Lung (tissue), 12 donors: ENCODE results near the gene TFDP1. TPM values are rescaled to one million over a fixed set of nuclear protein-coding genes. Genes with fewer than 3 reads are reported as not detected.

Source experiments
- ATAC-seq: fragments of 200-7000 bp; cut with Tn5 transposase; one replicate; pipeline ENCODE4 v1.9.1; 2020; ENCODE audit warnings: moderate number of reproducible peaks; ENCODE audit not compliant: insufficient read depth, low FRiP score
- DNase-seq, 3 donors: peaks; one replicate each; pipeline ENCODE4 v3.0.0-alpha.2; 2013 to 2017
- H3K27ac ChIP-seq, 2 donors: one replicate each; pipeline ENCODE4 v1.5.1; 2013; ENCODE audit warnings: mild to moderate bottlenecking in 2 of 2, moderate library complexity in 2 of 2, control low read depth in 1 of 2, inconsistent platforms in 1 of 2, low read depth in 1 of 2, low read length in 1 of 2
- H3K27me3 ChIP-seq, 3 donors: one replicate each; pipeline ENCODE4 v1.5.1; 2013; ENCODE audit warnings: low read length in 2 of 3; ENCODE audit not compliant: control insufficient read depth in 3 of 3, insufficient read depth in 3 of 3
- H3K36me3 ChIP-seq, 4 donors: one replicate each; pipeline ENCODE4 v1.5.1; 2013; ENCODE audit warnings: low read length in 4 of 4, mild to moderate bottlenecking in 1 of 4, moderate library complexity in 1 of 4; ENCODE audit not compliant: control insufficient read depth in 4 of 4, insufficient read depth in 4 of 4
- H3K4me1 ChIP-seq, 5 donors: one replicate each; pipeline ENCODE4 v1.5.1; 2013; ENCODE audit warnings: low read length in 5 of 5, mild to moderate bottlenecking in 2 of 5, moderate library complexity in 1 of 5; ENCODE audit not compliant: control insufficient read depth in 5 of 5, insufficient read depth in 5 of 5
- H3K4me3 ChIP-seq: one replicate; pipeline ENCODE4 v1.5.1; 2013; ENCODE audit warnings: mild to moderate bottlenecking, control low read depth, moderate library complexity
- H3K9ac ChIP-seq, 2 donors: one replicate each; pipeline ENCODE4 v1.5.1; 2013; ENCODE audit warnings: low read length in 2 of 2, control low read depth in 1 of 2; ENCODE audit not compliant: insufficient read depth in 1 of 2
- H3K9me3 ChIP-seq, 4 donors: one replicate each; pipeline ENCODE4 v1.5.1; 2013; ENCODE audit warnings: low read length in 3 of 4, mild to moderate bottlenecking in 1 of 4, moderate library complexity in 1 of 4; ENCODE audit not compliant: control insufficient read depth in 4 of 4, insufficient read depth in 3 of 4
- CTCF ChIP-seq: IDR thresholded peaks from 2 replicates; pipeline ENCODE4 v1.5.1; 2012; ENCODE audit warnings: mild to moderate bottlenecking; ENCODE audit errors: control extremely low read depth, extremely low read depth
- WGBS, 2 donors: extraction: QIAGEN DNeasy Blood & Tissue Kit; methylation state at CpG; one replicate each; pipeline ENCODE4 v1.1.7; 2013; 5-methylcytosine and 5-hydroxymethylcytosine counted together
- polyA plus RNA-seq, 2 donors: library from polyadenylated mRNA; stranded (reverse); fragments of 200-250 nt; gene quantifications; one replicate each; pipeline ENCODE4 v1.2.1, GENCODE V29; 2013
- total RNA-seq, 2 donors: library from RNA; depleted of rRNA in 1 of 2; stranded (reverse); fragments of >200 nt in 1 of 2; gene quantifications; one replicate each; pipeline ENCODE4 v1.2.1, GENCODE V29; 2014 to 2021
- donor health status: control.
- donor health status: control.
- donor health status: Bipolar disorder and iron deficiency.
- donor health status: healthy.
- donor health status: DM: yes; HTN: yes; CAD: no.

Gene TFDP1
- total and polyA plus RNA-seq, 4 donors, result 19.6 to 44.2 (median 40.3) TPM

- no peak for TF ChIP-seq CTCF
- WGBS, 2 donors, result 96 to 97% methylated on average over 42 of the region's 42 CpGs
- DNase-seq (no peak), ATAC-seq (no peak)
- Histone ChIP-seq H3K9ac (no peak overlapping the region), H3K36me3 (peaks cover 4 to 48% (median 22%) of the 10 kb centered on the region in 4 donors), H3K9me3 (no peaks in the 10 kb centered on the region), H3K4me3 (no peak overlapping the region), H3K27me3 (no peaks in the 10 kb centered on the region), H3K4me1 (no peaks in the 10 kb centered on the region), H3K27ac (no peak overlapping the region)
Measured at GRCh38 chr13:113631341-113632095, 47.0 kb downstream of the TFDP1 start.

- WGBS, 2 donors, result 93 to 96% methylated on average over 37 to 38 of the region's 38 CpGs
- no peak overlapping the region for H3K27ac ChIP-seq
- H3K9ac ChIP-seq, result no peak overlapping the region
- no peaks in the 10 kb centered on the region for H3K9me3 ChIP-seq
- H3K27me3 ChIP-seq, result no peaks in the 10 kb centered on the region
- H3K36me3 ChIP-seq, result peaks cover 14 to 57% (median 27%) of the 10 kb centered on the region in 4 donors
- no peak for TF ChIP-seq CTCF
- no peaks in the 10 kb centered on the region for H3K4me1 ChIP-seq
- H3K4me3 ChIP-seq, result no peak overlapping the region
- no peak for ATAC-seq
- no peak for DNase-seq
Measured at GRCh38 chr13:113632706-113633484, 48.3 kb downstream of the TFDP1 start.

GRCh38 chr13:113633485-113633873, 48.9 kb downstream of the TFDP1 start:
- WGBS, 2 donors, result 97 to 98% methylated on average over 18 of the region's 18 CpGs
- ATAC-seq, result no peak
- H3K9ac ChIP-seq, result no peak overlapping the region

More at GRCh38 chr13:113633485-113633873, 48.9 kb downstream of the TFDP1 start:
- Histone ChIP-seq H3K27me3 (no peaks in the 10 kb centered on the region), H3K27ac (no peak overlapping the region), H3K4me1 (no peaks in the 10 kb centered on the region), H3K36me3 (peaks cover 19 to 62% (median 29%) of the 10 kb centered on the region in 4 donors), H3K9me3 (no peaks in the 10 kb centered on the region), H3K4me3 (no peak overlapping the region)
- no peak for TF ChIP-seq CTCF
- no peak for DNase-seq
